NCI-H82 treated with DMSO at 0.1 percent for 48 hours (cell line): ENCODE data around the gene CSK.

Experiments used
- DNase-seq: peaks from one replicate; lab custom pipeline; 2025; ENCODE audit not compliant: unreplicated experiment; lab: John Stamatoyannopoulos, UW

The CSK gene

GRCh38 chr15:74840851-74841775, 59.2 kb downstream of the CSK start:
- no peak for DNase-seq

DNA sequence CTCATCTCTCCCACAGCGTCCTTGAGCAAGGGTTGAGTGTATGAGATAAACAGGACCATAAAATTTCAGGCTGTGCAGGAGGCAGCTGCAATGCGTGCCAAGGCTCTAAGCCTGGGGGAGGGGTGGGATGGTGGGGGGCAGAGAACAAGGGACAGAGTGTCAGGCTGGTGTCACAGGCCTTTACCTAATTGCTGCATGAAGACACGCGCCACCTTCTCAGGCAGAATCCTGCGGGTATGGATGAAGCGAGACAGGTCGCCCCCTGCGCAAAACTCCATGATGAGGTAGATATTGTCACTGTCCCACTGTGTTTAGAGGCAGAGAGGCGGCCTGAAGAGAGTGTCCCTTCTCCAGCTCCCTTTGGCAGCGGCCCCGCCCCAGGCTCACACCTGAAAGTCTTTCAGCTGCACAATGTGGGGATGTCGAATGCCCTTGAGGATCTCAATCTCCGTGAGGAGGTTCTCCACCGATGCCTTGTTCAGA, 60.1 kb downstream of the CSK start:
- no peak for DNase-seq

- peak; percentile 62 for DNase-seq
Observed at GRCh38 chr15:74842581-74843444, 60.9 kb downstream of the CSK start, which contains the start of gene ULK3. Gene ULK3 (minus strand): TSS chr15:74843156. CDS start chr15:74843105, 51 bp downstream.

- DNase-seq, result no peak
Observed at GRCh38 chr15:74843445-74843828, 61.6 kb downstream of the CSK start.

GRCh38 chr15:74843891-74844299, 62.0 kb downstream of the CSK start:
- no peak for DNase-seq

DNA sequence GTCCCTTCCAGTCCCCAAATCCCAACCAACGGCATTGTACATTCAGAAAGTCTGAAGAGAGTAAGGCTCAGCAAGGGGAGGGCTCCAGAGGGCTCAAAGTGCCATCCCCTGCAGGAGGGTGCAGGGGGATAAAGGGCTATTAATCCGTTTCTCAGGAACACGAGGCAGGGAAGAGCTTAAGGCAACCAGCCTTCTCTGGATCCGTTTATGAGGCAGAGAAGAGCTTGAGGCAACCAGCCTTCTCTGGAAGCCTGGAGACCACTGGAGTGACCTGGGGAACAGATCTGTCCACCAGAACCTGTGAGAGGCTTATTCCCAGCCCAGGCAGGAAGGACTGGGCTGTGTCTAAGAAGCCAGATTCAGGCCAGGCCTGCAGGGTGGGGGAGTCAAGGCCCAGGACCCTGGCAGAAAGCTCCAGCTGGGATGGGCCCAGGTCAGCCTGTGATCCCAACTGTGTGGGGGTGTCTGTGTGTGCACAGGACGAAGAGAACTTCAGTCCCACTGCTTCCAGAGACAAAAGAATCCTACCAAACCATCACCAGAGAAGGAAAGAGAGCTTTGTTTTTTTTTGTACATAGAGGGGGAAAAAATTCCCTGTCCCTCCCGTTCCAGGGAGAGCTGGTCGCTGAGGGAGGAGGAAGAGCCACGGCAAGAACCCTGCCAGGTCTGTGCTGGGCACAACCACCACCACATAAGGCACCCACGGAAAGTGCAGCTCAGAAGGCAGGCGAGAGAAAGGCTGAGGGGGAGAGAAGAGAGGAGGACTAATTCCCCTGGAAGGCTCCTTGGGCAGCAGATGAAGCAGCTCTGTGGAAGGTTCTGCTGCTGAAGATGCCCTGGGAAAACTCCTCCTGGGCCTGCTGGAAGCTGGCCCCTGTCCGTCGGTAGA, 62.7 kb downstream of the CSK start:
- DNase-seq, result peak; percentile 80

GRCh38 chr15:74845208-74845568, 63.3 kb downstream of the CSK start:
- no peak for DNase-seq

GRCh38 chr15:74845581-74845980, 63.7 kb downstream of the CSK start:
- no peak for DNase-seq

DNA sequence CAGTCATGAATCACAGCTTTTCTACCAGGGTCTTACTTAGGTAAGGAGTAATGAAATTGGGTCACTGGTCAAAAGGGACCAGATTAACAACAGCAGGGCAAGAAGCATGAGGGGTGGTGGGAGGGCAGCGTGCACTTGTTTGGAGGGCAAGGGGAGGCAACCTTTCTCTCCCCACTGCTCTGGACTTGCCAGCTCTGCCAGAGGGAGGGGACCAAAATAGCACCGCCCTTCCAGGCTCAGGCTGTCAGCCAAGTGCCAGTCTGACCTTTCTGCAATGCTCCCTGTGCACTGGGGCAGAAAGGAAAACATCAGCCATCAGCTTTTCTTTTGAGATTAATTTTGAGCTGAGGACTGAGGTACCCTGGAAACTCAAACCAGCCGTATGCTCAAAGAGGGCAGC, 65.6 kb downstream of the CSK start:
- DNase-seq, result no peak

GRCh38 chr15:74850393-74850792, 68.5 kb downstream of the CSK start:
- DNase-seq, result no peak

- DNase-seq, result no peak
Observed at GRCh38 chr15:74851960-74852359, 70.1 kb downstream of the CSK start.
